Measurements from ENCODE around the gene EHBP1.
"Not testable (repeated sequence)": the region's sequence is repeated elsewhere in the genome, so short reads cannot be mapped to it uniquely, and the experiment has no call there.

EHBP1 gene

GRCh38 chr2:62968668-62969067 is 263.2 kb downstream of the EHBP1 start:
- DNase-seq, result no peak

GRCh38 chr2:62971936-62972335 is 266.4 kb downstream of the EHBP1 start:
- no peak for DNase-seq

GRCh38 chr2:62972601-62973000 is 267.1 kb downstream of the EHBP1 start:
- no peak for DNase-seq

DNA sequence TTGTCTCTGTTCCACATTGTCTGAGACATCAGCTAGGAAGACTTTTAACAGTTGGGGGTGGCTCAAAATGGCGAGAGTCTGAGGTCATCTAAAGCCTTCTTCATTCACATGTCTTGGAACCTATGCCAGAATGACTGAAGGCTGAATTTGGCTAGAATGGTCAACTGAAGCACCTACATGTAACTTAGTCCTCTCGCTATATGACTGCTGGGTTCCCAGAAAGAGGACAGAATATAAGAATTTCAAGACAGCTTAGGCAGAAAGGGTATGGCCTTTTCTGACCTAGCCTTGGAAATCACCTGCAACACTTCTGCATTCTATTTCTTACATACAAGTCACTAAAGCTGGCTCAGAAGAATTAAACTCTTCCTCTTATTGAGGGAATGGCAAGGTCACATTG is 269.5 kb downstream of the EHBP1 start:
- DNase-seq, result no peak

DNA sequence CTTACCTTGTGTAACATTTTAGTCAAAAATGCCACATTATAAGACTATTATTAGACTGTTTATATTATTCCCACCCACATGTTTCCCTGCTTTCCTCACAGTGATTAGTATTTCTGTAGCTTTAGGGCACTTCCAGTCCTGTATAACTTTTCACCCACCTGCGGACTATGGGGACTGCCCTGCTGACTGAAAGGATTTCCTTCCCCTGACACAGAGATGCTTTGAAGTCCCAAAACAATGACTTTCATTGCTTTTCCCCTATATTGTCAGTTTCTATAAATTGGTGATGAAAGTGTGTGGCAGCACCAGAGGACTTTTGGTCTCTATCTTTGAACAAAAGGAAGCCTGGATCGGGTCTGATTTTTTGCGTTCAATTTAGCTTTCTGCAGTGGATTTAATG is 286.1 kb downstream of the EHBP1 start:
- DNase-seq, result no peak

- DNase-seq, result no peak
Observed at GRCh38 chr2:62992561-62992960, 287.0 kb downstream of the EHBP1 start.

DNA sequence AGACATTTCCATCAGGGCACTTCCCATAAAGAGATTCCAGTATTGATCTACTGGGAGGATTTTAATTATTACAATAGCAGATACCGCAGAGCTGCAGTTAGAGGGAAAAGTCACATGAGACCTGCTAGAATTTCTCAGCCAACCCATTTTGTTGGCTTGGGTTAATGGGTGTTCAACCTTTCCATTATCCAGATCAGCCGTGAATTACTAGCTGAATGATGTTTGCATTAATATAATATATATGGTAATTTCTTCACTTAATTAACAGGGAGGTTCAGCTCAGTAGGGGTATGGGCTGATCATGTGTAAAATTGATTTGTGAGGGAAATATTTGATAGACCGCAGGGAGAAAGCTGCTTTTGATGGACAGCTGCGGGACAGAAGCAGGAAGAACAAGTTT is 288.7 kb downstream of the EHBP1 start:
- DNase-seq, result no peak

GRCh38 chr2:62996534-62997186 is 291.1 kb downstream of the EHBP1 start:
- DNase-seq, result no peak

GRCh38 chr2:62998949-62999348 is 293.4 kb downstream of the EHBP1 start:
- no peak for DNase-seq

- no peak for DNase-seq
Observed at GRCh38 chr2:62999905-63000304, 294.4 kb downstream of the EHBP1 start.

- no peak for DNase-seq
Observed at GRCh38 chr2:63000801-63001200, 295.3 kb downstream of the EHBP1 start.

DNA sequence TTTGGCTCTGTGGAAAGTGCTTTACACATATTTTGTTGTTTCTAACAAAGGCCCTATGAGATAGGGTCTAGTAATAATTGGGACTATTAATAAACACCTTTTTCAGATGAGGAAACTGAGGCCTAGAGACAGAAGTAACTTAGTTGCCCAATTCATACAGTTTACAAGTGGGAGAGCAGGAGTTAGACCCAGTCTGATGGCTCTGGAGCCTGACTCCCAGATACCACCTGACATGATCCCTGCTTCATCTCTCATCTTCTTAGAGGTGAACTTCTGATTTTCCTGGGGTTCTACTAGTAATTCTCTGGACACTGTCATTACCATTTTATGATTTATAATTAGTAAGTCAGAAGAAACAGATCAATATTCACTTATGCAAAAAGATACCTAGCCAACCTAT is 296.1 kb downstream of the EHBP1 start:
- DNase-seq, result no peak

- no peak for DNase-seq
Observed at GRCh38 chr2:63003351-63003750, 297.8 kb downstream of the EHBP1 start.

- DNase-seq, result no peak
Observed at GRCh38 chr2:63007813-63008458, 302.4 kb downstream of the EHBP1 start.

DNA sequence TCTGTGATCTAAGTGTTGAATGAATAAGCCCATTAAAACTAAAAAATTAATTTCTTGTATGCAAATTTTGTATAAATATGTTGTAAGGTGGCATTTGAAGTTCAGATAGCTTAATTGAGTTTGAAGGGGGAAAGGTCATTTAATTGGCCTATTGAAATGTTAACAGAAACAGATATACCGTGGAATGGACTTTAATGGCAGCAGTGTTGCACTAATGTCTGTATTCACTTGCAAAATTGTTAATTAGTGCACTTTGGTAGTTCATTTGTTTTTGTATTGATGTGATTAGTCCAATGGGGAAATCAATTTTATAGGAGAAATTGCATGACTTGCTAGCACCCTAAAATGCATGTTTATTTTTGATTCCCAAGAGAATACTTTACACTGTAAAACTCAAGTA is 303.3 kb downstream of the EHBP1 start:
- DNase-seq, result no peak

DNA sequence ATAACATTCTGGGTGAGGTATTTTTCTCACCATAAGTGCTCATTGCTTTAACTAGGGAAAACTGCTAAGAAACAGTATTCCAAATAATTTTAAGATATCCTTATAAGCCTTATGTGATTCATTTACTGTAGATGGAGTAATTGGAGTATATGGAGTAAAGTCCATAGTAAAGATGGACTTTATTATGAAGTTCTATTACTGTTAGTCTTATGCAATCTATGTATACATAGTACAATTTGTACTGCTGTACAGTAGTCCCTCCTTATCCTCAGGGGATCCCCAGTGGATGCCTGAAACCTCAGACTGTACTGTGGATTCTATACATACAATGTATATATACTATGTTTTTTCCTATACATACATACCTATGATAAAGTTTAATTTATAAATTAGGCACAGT is 304.0 kb downstream of the EHBP1 start:
- no peak for DNase-seq

GRCh38 chr2:63012541-63012940 is 307.0 kb downstream of the EHBP1 start:
- DNase-seq, result no peak

- no peak for DNase-seq
Observed at GRCh38 chr2:63013438-63013837, 307.9 kb downstream of the EHBP1 start.

DNA sequence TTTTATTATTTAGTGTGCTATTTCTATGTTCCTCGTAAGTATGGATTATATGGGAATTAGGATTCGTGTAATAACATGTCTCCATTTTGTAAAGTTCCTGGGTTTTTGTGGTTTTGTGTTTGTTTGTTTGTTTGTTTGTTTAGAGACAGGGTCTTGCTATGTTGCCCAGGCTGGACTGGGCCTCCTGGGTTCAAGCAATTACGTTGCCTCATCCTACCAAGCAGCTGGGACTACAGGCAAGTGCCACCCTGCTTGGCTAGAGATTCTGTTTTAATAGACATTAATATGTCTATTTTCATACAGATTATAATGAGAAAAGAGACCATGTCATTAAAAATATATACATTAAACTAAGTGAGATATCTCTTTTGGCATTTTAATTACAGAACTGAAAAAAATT is 309.9 kb downstream of the EHBP1 start:
- no peak for DNase-seq

DNA sequence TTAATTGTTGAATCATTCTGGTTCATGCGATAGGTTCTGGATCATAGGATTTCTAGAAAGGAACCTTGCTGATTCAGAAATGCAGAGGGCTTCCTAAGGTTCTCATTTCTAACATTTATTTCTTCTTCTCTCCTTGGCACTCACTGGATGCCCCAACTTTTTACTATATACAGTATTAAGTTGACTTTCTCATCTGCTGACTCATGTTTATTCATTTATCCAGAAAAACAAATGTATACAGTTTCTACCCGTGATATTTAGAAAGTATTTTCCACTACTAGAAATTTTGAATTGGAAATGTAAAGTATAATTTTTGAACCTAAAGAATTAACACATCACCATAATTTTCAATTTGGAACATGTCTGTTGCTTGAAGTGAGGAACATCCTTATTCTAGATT is 312.9 kb downstream of the EHBP1 start:
- no peak for DNase-seq

DNA sequence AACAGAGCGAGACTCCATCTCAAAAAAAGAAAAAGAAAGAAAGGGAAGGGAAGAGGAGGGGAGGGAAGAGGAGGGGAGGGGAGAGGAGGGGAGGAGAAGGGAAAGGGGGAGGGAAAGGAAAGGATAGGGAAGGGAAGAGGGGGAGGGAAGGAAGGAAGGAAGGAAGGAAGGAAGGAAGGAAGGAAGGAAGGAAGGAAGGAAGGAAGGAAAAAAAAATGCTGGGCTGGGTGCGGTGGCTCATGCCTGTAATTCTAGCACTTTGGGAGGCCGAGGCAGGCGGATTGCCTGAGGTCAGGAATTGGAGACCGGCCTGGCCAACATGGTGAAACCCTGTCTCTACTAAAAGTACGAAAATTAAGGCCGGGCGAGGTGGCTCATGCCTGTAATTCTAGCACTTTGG is 314.2 kb downstream of the EHBP1 start:
- not testable (repeated sequence) for DNase-seq

DNA sequence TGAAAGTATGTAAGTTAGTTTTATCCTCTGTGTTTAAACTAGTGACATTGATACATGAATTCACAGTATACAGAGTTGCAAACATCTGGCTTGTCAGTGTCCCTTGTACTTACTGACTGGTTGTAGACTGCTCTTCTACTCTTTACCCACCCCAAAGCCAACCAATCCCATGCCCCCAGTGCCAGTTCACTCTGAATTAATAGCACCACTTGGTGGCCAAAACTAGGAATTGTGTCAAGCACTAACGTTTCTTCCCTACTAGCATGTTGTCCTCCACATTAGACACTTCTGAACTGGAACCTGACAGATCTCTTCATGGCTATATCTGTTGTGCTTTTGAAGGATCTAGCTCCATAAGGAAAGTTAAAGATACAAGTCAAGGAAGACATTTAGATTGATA is 317.9 kb downstream of the EHBP1 start:
- DNase-seq, result no peak

- no peak for DNase-seq
Observed at GRCh38 chr2:63027220-63027619, 321.7 kb downstream of the EHBP1 start.

GRCh38 chr2:63029058-63029457 is 323.5 kb downstream of the EHBP1 start:
- DNase-seq, result no peak

- no peak for DNase-seq
Observed at GRCh38 chr2:63034526-63034925, 329.0 kb downstream of the EHBP1 start.

All from stimulated activated CD4-positive, alpha-beta T cell treated with anti-CD3 and anti-CD28 coated beads, Interleukin-12 subunit alpha, Interleukin-12 subunit beta, amount 100 ng/mL, for 4 hours (primary cell).